Esophagus muscularis mucosa (tissue), 3 donors: Measurements from ENCODE around the gene WDR44.

ENCODE experiments used
- CTCF ChIP-seq, 3 experiments: fragments of 200-600 bp in 2 of 3; fragments of 450-650 bp in 1 of 3; sonication (generic) in 2 of 3; IDR thresholded peaks; one replicate each; pipeline ENCODE4 v1.5.1; 2017 to 2019; ENCODE audit warnings: antibody characterized with exemption in 3 of 3, mild to moderate bottlenecking in 2 of 3, moderate library complexity in 1 of 3
- EP300 ChIP-seq: sonication (generic); formaldehyde crosslinking; IDR thresholded peaks from one replicate; pipeline ENCODE4 v1.6.1; 2017; ENCODE audit warnings: antibody characterized with exemption

DNA sequence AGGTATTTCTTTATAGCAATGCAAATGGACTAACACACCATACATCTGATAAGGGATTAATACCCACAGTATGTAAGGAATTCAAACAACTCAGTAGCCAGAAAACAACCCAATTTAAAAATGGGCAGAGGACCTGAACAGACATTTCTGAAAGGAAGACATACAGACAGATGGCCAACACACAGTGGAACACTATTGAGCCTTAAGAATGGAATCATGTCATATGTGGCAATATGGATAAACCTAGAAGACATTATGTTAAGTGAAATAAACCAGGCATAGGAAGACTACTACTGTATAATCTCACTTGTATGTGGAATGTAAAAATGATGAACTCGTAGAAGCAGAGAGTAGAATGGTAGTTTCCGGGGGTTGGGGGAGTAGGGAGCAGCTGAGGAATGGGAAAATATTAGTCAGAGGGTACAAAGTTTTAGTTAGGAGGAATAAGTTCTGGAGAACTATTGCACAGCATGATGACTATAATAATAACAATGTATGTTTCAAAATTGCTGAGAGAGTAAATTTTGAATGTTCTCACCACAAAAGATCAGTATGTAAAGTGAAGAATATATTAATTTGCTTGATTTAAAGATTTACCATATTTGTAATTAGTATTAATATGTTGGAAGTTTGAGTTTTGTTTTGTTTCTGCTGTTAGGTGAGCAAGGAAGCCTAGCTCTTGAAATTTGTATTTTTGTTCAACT, 25.2 kb downstream of the WDR44 start:
- TF ChIP-seq EP300 (no peak), CTCF (IDR thresholded peaks at IDR 0.05) (no peak)
